ENCODE results near the gene KCNJ4.
A peak's percentile ranks its signal among the peaks of the same experiment; 100 is the strongest.
"Not testable (repeated sequence)": the region's sequence is repeated elsewhere in the genome, so short reads cannot be mapped to it uniquely, and the experiment has no call there.

KCNJ4 gene

DNA sequence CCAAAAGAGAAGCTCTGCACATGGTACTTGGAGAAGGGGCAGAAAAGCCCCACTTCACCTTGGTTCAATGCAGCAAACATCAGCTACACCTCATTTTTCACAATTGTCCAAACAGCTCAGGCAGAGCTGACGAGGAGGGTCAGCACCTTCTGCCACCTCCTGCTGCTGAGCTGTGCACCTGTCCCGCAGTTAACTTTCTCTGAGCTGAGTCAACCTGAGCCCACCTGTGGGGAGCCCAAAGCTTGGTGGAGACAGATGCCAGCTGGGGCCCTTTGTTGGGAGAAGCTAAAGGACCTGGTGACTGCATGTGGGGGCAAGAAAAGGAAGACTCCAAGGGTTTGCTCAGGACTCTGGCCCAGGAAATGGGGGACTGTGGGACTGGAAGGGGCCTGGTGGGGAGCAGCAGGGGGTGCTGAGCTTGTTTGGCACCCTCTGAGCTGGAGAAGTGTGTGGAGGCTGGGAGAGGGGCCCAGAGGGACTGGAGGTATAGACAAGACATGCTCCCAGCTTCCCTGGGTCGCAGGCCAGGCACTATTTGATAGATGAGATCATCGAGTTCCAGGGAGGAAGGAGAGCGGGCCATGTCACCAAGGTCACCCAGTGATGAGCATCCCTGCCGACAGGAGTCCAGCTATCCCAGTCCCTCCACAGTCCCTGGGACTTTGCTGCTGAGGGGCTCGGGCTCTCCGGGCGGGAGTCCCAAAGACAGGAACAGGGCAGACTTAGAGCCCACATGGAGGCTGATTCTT, 53.5 kb downstream of the KCNJ4 start (continued):
- TF ChIP-seq, protein P1, sequence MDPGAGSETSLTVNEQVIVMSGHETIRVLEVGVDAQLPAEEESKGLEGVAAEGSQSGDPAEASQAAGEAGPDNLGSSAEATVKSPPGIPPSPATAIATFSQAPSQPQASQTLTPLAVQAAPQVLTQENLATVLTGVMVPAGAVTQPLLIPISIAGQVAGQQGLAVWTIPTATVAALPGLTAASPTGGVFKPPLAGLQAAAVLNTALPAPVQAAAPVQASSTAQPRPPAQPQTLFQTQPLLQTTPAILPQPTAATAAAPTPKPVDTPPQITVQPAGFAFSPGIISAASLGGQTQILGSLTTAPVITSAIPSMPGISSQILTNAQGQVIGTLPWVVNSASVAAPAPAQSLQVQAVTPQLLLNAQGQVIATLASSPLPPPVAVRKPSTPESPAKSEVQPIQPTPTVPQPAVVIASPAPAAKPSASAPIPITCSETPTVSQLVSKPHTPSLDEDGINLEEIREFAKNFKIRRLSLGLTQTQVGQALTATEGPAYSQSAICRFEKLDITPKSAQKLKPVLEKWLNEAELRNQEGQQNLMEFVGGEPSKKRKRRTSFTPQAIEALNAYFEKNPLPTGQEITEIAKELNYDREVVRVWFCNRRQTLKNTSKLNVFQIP (CRISPR knock-in tag; IDR thresholded peaks at IDR 0.05; ENCODE audit: borderline replicate concordance, low read depth): no peak

- not testable (repeated sequence) for ATAC-seq
Observed at GRCh38 chr22:38400256-38400655, 54.7 kb downstream of the KCNJ4 start.

DNA sequence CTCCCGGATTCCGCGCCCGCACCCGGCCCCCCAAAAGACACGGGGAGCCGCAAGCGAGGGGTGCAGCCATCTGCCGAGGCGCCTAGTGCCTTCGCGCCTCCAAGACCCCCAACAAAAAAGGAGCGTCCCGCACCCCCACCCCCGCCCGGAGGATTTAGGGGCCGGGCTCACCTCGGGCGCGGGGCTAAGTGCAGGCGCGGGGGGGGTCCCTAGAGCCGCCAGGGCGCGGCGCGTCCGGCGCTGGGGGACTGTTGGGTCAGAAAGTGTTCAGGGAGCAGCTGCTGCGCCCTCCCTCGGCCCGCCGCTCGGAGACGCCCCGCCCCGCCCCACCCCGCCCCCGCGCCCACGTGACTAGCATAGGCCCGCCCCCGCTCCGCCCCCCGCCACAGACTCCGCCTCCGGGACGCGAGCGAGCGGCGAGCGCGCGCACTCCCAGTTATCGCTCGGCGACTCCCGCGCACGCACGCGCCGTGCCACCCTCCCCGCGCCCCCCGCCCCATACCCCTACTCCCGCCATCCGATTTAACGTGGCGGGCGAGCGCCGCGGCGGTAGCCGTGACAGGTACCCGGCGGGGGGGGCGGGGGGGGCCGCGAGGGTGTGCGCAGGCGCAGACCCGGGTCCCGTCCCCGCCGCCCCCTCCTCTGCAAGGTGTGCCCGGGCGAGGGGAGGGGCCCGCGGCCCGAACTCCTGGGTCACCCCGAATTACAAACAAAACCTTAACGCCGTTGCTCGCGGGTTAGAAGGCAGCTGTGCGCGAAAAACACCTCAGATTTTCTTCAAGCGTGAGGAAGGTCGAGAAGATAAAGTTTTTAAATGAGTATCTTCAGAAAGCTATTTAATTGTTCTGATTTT, 56.2 kb downstream of the KCNJ4 start:
- no peak for TF ChIP-seq OSR1 (CRISPR knock-in tag; IDR thresholded peaks at IDR 0.05)
- no peak for TF ChIP-seq ZNF565 (CRISPR knock-in tag; conservative IDR thresholded peaks at IDR 0.05; ENCODE audit: low read depth)
- no peak for TF ChIP-seq SNAI2 (CRISPR knock-in tag; IDR thresholded peaks at IDR 0.05)
- no peak for TF ChIP-seq ARNTL (CRISPR knock-in tag; IDR thresholded peaks at IDR 0.05; ENCODE audit: borderline replicate concordance, low read depth)
- no peak for TF ChIP-seq ESRRG (CRISPR knock-in tag; IDR thresholded peaks at IDR 0.05)
- TF ChIP-seq ISL1 (CRISPR knock-in tag; IDR thresholded peaks at IDR 0.05): no peak
- no peak for TF ChIP-seq PATZ1 (CRISPR knock-in tag; IDR thresholded peaks at IDR 0.05; ENCODE audit: borderline replicate concordance)
- TF ChIP-seq ZNF8 (CRISPR knock-in tag; IDR thresholded peaks at IDR 0.05): no peak
- TF ChIP-seq TCF4 (CRISPR knock-in tag; IDR thresholded peaks at IDR 0.05; ENCODE audit: borderline replicate concordance): no peak
- no peak for TF ChIP-seq RARB (CRISPR knock-in tag; IDR thresholded peaks at IDR 0.05)
- TF ChIP-seq CREB5 (CRISPR knock-in tag; IDR thresholded peaks at IDR 0.05; ENCODE audit: low read depth): no peak
- TF ChIP-seq, protein P2, sequence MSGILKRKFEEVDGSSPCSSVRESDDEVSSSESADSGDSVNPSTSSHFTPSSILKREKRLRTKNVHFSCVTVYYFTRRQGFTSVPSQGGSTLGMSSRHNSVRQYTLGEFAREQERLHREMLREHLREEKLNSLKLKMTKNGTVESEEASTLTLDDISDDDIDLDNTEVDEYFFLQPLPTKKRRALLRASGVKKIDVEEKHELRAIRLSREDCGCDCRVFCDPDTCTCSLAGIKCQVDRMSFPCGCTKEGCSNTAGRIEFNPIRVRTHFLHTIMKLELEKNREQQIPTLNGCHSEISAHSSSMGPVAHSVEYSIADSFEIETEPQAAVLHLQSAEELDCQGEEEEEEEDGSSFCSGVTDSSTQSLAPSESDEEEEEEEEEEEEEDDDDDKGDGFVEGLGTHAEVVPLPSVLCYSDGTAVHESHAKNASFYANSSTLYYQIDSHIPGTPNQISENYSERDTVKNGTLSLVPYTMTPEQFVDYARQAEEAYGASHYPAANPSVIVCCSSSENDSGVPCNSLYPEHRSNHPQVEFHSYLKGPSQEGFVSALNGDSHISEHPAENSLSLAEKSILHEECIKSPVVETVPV (CRISPR knock-in tag; IDR thresholded peaks at IDR 0.05): no peak
- TF ChIP-seq ZNF70 (CRISPR knock-in tag; IDR thresholded peaks at IDR 0.05): no peak
- no peak for TF ChIP-seq PPARA (CRISPR knock-in tag; IDR thresholded peaks at IDR 0.05; ENCODE audit: borderline replicate concordance)
- no peak for TF ChIP-seq ZFP3 (CRISPR knock-in tag; IDR thresholded peaks at IDR 0.05)
- no peak for TF ChIP-seq GLIS3 (CRISPR knock-in tag; IDR thresholded peaks at IDR 0.05)
- TF ChIP-seq ZFP30 (CRISPR knock-in tag; IDR thresholded peaks at IDR 0.05): no peak
- no peak for TF ChIP-seq CSDC2 (CRISPR knock-in tag; IDR thresholded peaks at IDR 0.05)
- no peak for TF ChIP-seq TSHZ2 (CRISPR knock-in tag; IDR thresholded peaks at IDR 0.05)
- peak; percentile 78 for ATAC-seq

GRCh38 chr22:38398181-38398608, 56.8 kb downstream of the KCNJ4 start:
- ATAC-seq: peak; percentile 82
